HEK293 (cell line): ENCODE measurements around the gene RIMKLB.

Source experiments
- CTCF ChIA-PET: fragments of 350-600 bp; formaldehyde crosslinking; extraction: SDS; loops from one replicate; lab custom pipeline; 2021; ENCODE audit warnings: antibody characterized with exemption; lab: Yijun Ruan, JAX
- POLR2A ChIA-PET: fragments of 300-600 bp; formaldehyde crosslinking; extraction: SDS; loops from one replicate; lab custom pipeline; 2020; ENCODE audit warnings: antibody characterized with exemption, inconsistent platforms; lab: Yijun Ruan, JAX
- H3K27ac ChIP-seq: fragments of 200-500 bp; sonication (Bioruptor generic); 2 replicates; pipeline ENCODE4 v1.5.1; 2014; ENCODE audit warnings: low read depth, low read length, control low read depth, inconsistent platforms; ENCODE audit errors: extremely low read depth
- H3K36me3 ChIP-seq, 2 experiments: fragments of 200-500 bp in 1 of 2; sonication (Bioruptor generic) in 1 of 2; 1 replicate in 1 of 2; 2 replicates in 1 of 2; pipeline ENCODE4 v1.5.1; 2014 to 2017; ENCODE audit warnings: inconsistent platforms in 2 of 2, low read length in 2 of 2; ENCODE audit not compliant: control insufficient read depth in 2 of 2, insufficient read depth in 1 of 2
- H3K4me1 ChIP-seq: fragments of 200-500 bp; sonication (Bioruptor generic); 2 replicates; pipeline ENCODE4 v1.5.1; 2014; ENCODE audit warnings: mild to moderate bottlenecking, low read length, inconsistent platforms; ENCODE audit not compliant: control insufficient read depth, insufficient read depth
- H3K4me3 ChIP-seq: 2 replicates; pipeline ENCODE4 v1.5.1; 2011; ENCODE audit warnings: low read depth, mild to moderate bottlenecking, control low read depth, low read length, moderate library complexity
- H3K9me3 ChIP-seq: fragments of 200-500 bp; sonication (Bioruptor generic); 2 replicates; pipeline ENCODE4 v1.5.1; 2014; ENCODE audit warnings: low read depth, low read length, inconsistent platforms; ENCODE audit not compliant: control insufficient read depth, insufficient read depth
- BCL11B ChIP-seq: fragments of 450-650 bp; formaldehyde crosslinking; IDR thresholded peaks from 2 replicates; pipeline ENCODE4 v1.5.1; 2016; ENCODE audit warnings: low read depth, missing biosample characterization, missing genetic modification characterization
- BCL6B ChIP-seq: fragments of 450-650 bp; formaldehyde crosslinking; IDR thresholded peaks from 2 replicates; pipeline ENCODE4 v1.5.1; 2017; ENCODE audit warnings: missing biosample characterization, missing genetic modification characterization
- GLIS2 ChIP-seq: fragments of 450-650 bp; formaldehyde crosslinking; IDR thresholded peaks from 2 replicates; pipeline ENCODE4 v1.5.1; 2016; ENCODE audit warnings: missing biosample characterization, missing genetic modification characterization
- HOXD13 ChIP-seq: sonication (generic); formaldehyde crosslinking; IDR thresholded peaks from 2 replicates; pipeline ENCODE4 v1.8.0; 2022; ENCODE audit warnings: missing genetic modification reagents, borderline replicate concordance
- KLF8 ChIP-seq: fragments of 450-650 bp; formaldehyde crosslinking; IDR thresholded peaks from 2 replicates; pipeline ENCODE4 v1.5.1; 2016; ENCODE audit warnings: missing biosample characterization, missing genetic modification characterization
- MYNN ChIP-seq: fragments of 450-650 bp; formaldehyde crosslinking; IDR thresholded peaks from 2 replicates; pipeline ENCODE4 v1.5.1; 2016; ENCODE audit warnings: missing biosample characterization, missing genetic modification characterization, borderline replicate concordance
- OSR2 ChIP-seq: fragments of 450-650 bp; formaldehyde crosslinking; IDR thresholded peaks from 2 replicates; pipeline ENCODE4 v1.5.1; 2016; ENCODE audit warnings: missing biosample characterization, missing genetic modification characterization
- PATZ1 ChIP-seq: fragments of 450-650 bp; formaldehyde crosslinking; IDR thresholded peaks from 2 replicates; pipeline ENCODE4 v1.5.1; 2016; ENCODE audit warnings: missing biosample characterization, missing genetic modification characterization
- SCRT2 ChIP-seq: fragments of 450-650 bp; formaldehyde crosslinking; IDR thresholded peaks from 2 replicates; pipeline ENCODE4 v1.5.1; 2016; ENCODE audit warnings: missing biosample characterization, missing genetic modification characterization
- ZBTB49 ChIP-seq: fragments of 450-650 bp; formaldehyde crosslinking; IDR thresholded peaks from 2 replicates; pipeline ENCODE4 v1.5.1; 2016; ENCODE audit warnings: missing biosample characterization, missing genetic modification characterization, low read depth
- ZNF24 ChIP-seq: fragments of 450-650 bp; formaldehyde crosslinking; IDR thresholded peaks from 2 replicates; pipeline ENCODE4 v1.5.1; 2016; ENCODE audit warnings: missing biosample characterization, missing genetic modification characterization
- ZNF350 ChIP-seq: fragments of 450-650 bp; formaldehyde crosslinking; IDR thresholded peaks from 2 replicates; pipeline ENCODE4 v1.5.0; 2017; ENCODE audit warnings: missing biosample characterization, mild to moderate bottlenecking, missing genetic modification characterization
- ZNF394 ChIP-seq: fragments of 450-650 bp; formaldehyde crosslinking; IDR thresholded peaks from 2 replicates; pipeline ENCODE4 v1.5.1; 2016; ENCODE audit warnings: missing biosample characterization, missing genetic modification characterization, mild to moderate bottlenecking, moderate library complexity, borderline replicate concordance
- ZNF449 ChIP-seq: fragments of 450-650 bp; formaldehyde crosslinking; IDR thresholded peaks from 2 replicates; pipeline ENCODE4 v1.5.1; 2017; ENCODE audit warnings: missing biosample characterization, mild to moderate bottlenecking, missing genetic modification characterization, moderate library complexity
- ZNF510 ChIP-seq: fragments of 450-650 bp; formaldehyde crosslinking; IDR thresholded peaks from 2 replicates; pipeline ENCODE4 v1.5.1; 2018; ENCODE audit warnings: mild to moderate bottlenecking, missing genetic modification characterization, missing biosample characterization; ENCODE audit not compliant: insufficient replicate concordance
- ZNF514 ChIP-seq: fragments of 450-650 bp; formaldehyde crosslinking; IDR thresholded peaks from 2 replicates; pipeline ENCODE4 v1.5.1; 2016; ENCODE audit warnings: missing biosample characterization, missing genetic modification characterization
- ZNF530 ChIP-seq: fragments of 450-650 bp; formaldehyde crosslinking; IDR thresholded peaks from 2 replicates; pipeline ENCODE4 v1.5.1; 2016; ENCODE audit warnings: low read depth, missing biosample characterization, missing genetic modification characterization
- ZNF624 ChIP-seq: fragments of 450-650 bp; formaldehyde crosslinking; IDR thresholded peaks from 2 replicates; pipeline ENCODE4 v1.5.1; 2017; ENCODE audit warnings: missing biosample characterization, missing genetic modification characterization
- ZNF660 ChIP-seq: fragments of 450-650 bp; IDR thresholded peaks from 2 replicates; pipeline ENCODE4 v1.5.1; 2018; ENCODE audit warnings: missing biosample characterization, mild to moderate bottlenecking, missing genetic modification characterization
- ZNF701 ChIP-seq: fragments of 450-650 bp; formaldehyde crosslinking; IDR thresholded peaks from 2 replicates; pipeline ENCODE4 v1.5.1; 2016; ENCODE audit warnings: missing biosample characterization, missing genetic modification characterization
- ZNF785 ChIP-seq: fragments of 450-650 bp; formaldehyde crosslinking; IDR thresholded peaks from 2 replicates; pipeline ENCODE4 v1.5.1; 2016; ENCODE audit warnings: missing biosample characterization, missing genetic modification characterization
- ZNF791 ChIP-seq: fragments of 450-650 bp; formaldehyde crosslinking; IDR thresholded peaks from 2 replicates; pipeline ENCODE4 v1.5.1; 2016; ENCODE audit warnings: missing biosample characterization, missing genetic modification characterization

RIMKLB gene

GRCh38 chr12:8672381-8672780 lies 25.4 kb upstream of the RIMKLB start:
- no peaks in the 10 kb centered on the region for H3K4me1 ChIP-seq

GRCh38 chr12:8675591-8676036 lies 22.2 kb upstream of the RIMKLB start:
- Histone ChIP-seq H3K27ac (no peak overlapping the region), H3K4me1 (no peaks in the 10 kb centered on the region), H3K4me3 (no peak overlapping the region), H3K36me3 (no peaks in the 10 kb centered on the region), H3K9me3 (no peaks in the 10 kb centered on the region)
- ChIA-PET POLR2A (no interaction called here), CTCF (interaction anchor here (0.9 to 1.2 kb wide), 4 partner anchors 18 to 214 kb away, joined by 3 to 4 read pairs (median 4); no protein-coding TSS in a partner anchor)
- no peak for TF ChIP-seq ZNF530 (tag by site-specific recombination)
- no peak for TF ChIP-seq OSR2
- no peak for TF ChIP-seq ZBTB49 (tag by site-specific recombination)
- no peak for TF ChIP-seq ZNF701
- no peak for TF ChIP-seq ZNF660 (tag by site-specific recombination)
- TF ChIP-seq BCL6B (tag by site-specific recombination) = no peak
- no peak for TF ChIP-seq ZNF510
- no peak for TF ChIP-seq ZNF514 (tag by site-specific recombination)
- TF ChIP-seq BCL11B (tag by site-specific recombination) = no peak
- no peak for TF ChIP-seq ZNF449 (tag by site-specific recombination)

More at GRCh38 chr12:8672381-8672780, 25.4 kb upstream of the RIMKLB start:
- Histone ChIP-seq H3K36me3 (no peaks in the 10 kb centered on the region), H3K27ac (no peak overlapping the region), H3K4me3 (no peak overlapping the region), H3K9me3 (no peaks in the 10 kb centered on the region)
- POLR2A ChIA-PET = no interaction called here
- TF ChIP-seq ZNF394 (tag by site-specific recombination) (no peak), KLF8 (tag by site-specific recombination) (no peak), ZNF791 (tag by site-specific recombination) (no peak), GLIS2 (tag by site-specific recombination) (no peak)
- CTCF ChIA-PET = interaction anchor here (0.6 kb wide), 1 partner anchor 214 kb away, joined by 3 read pairs; no protein-coding TSS in a partner anchor

- ChIA-PET CTCF (interaction anchor here (0.5 to 4.9 kb wide), 7 partner anchors 11 to 214 kb away, joined by 3 to 22 read pairs (median 3); no protein-coding TSS in a partner anchor), POLR2A (interaction anchor here (1.0 kb wide), 1 partner anchor 273 kb away, joined by 3 read pairs; the partner anchor contains the start of gene M6PR)
- no peak for TF ChIP-seq PATZ1
- TF ChIP-seq MYNN (tag by site-specific recombination) = no peak
- no peak for TF ChIP-seq ZNF785 (tag by site-specific recombination)
- TF ChIP-seq ZNF350 (tag by site-specific recombination) = no peak
- no peak for TF ChIP-seq SCRT2 (tag by site-specific recombination)
- no peak for TF ChIP-seq ZNF624 (tag by site-specific recombination)
- TF ChIP-seq ZNF24 (tag by site-specific recombination) = no peak
- TF ChIP-seq ZNF701 = no peak
- TF ChIP-seq ZBTB49 (tag by site-specific recombination) = no peak
- no peak for TF ChIP-seq HOXD13 (CRISPR knock-in tag)
Measured at GRCh38 chr12:8676651-8677050, 21.1 kb upstream of the RIMKLB start.

More at GRCh38 chr12:8676651-8677050, 21.1 kb upstream of the RIMKLB start:
- no peaks in the 10 kb centered on the region for H3K36me3 ChIP-seq
- no peaks in the 10 kb centered on the region for H3K9me3 ChIP-seq
- H3K27ac ChIP-seq = no peak overlapping the region
- no peak overlapping the region for H3K4me3 ChIP-seq
- no peaks in the 10 kb centered on the region for H3K4me1 ChIP-seq
